WTC11 (cell line): Measurements from ENCODE around the gene WDFY3. TPM values are rescaled to one million over a fixed set of nuclear protein-coding genes. Genes with fewer than 3 reads are reported as not detected.

Source experiments
- ATAC-seq: fragments of 200-7000 bp; cut with Tn5 transposase; 2 replicates; pipeline ENCODE4 v1.10.0; 2021; ENCODE audit warnings: mild to moderate bottlenecking, moderate library complexity
- CTCF ChIA-PET: fragments of 300-600 bp; sonication (Branson Sonifier 250); formaldehyde crosslinking; loops from one replicate; lab custom pipeline; 2021; ENCODE audit warnings: antibody characterized with exemption; lab: Charles Lee
- POLR2A ChIA-PET: fragments of 350-600 bp; sonication (Branson Sonifier 250); formaldehyde crosslinking; loops from one replicate; lab custom pipeline; 2021; ENCODE audit warnings: antibody characterized with exemption; lab: Charles Lee
- DNase-seq: peaks from one replicate; pipeline ENCODE4 v3.0.0; 2021; ENCODE audit warnings: low spot score
- H3K27ac Mint-ChIP-seq: 2 replicates; pipeline ENCODE4 v1.8.0; 2021; ENCODE audit warnings: mixed read lengths
- H3K27me3 Mint-ChIP-seq: 2 replicates; pipeline ENCODE4 v1.8.0; 2021; ENCODE audit warnings: low read depth, mild to moderate bottlenecking, moderate library complexity, mixed read lengths
- H3K36me3 Mint-ChIP-seq: 2 replicates; pipeline ENCODE4 v1.8.0; 2021; ENCODE audit warnings: mixed read lengths
- H3K4me1 Mint-ChIP-seq: 2 replicates; pipeline ENCODE4 v1.8.0; 2022; ENCODE audit warnings: mixed read lengths
- H3K4me3 Mint-ChIP-seq: 2 replicates; pipeline ENCODE4 v1.8.0; 2021; ENCODE audit warnings: mild to moderate bottlenecking, moderate library complexity, mixed read lengths
- H3K9me3 Mint-ChIP-seq: 2 replicates; pipeline ENCODE4 v1.8.0; 2021; ENCODE audit warnings: mixed read lengths
- IRF2 ChIP-seq: sonication (generic); formaldehyde crosslinking; IDR thresholded peaks from 2 replicates; pipeline ENCODE4 v1.8.0; 2022; ENCODE audit warnings: low read depth, missing genetic modification reagents, borderline replicate concordance
- JAZF1 ChIP-seq: fragments of 250-450 bp; sonication (Bioruptor Pico); IDR thresholded peaks from 2 replicates; pipeline ENCODE4 v1.9.0; 2021; ENCODE audit warnings: moderate library complexity, mild to moderate bottlenecking, inconsistent platforms
- KAT7 ChIP-seq: sonication (generic); formaldehyde crosslinking; IDR thresholded peaks from 2 replicates; pipeline ENCODE4 v1.8.1; 2023; ENCODE audit warnings: missing genetic modification reagents, mild to moderate bottlenecking, borderline replicate concordance
- NR1H2 ChIP-seq: sonication (generic); formaldehyde crosslinking; IDR thresholded peaks from 2 replicates; pipeline ENCODE4 v1.9.0; 2021; ENCODE audit warnings: mild to moderate bottlenecking, moderate library complexity, missing genetic modification reagents
- NR2C2 ChIP-seq: sonication (generic); formaldehyde crosslinking; IDR thresholded peaks from 2 replicates; pipeline ENCODE4 v1.8.0; 2022; ENCODE audit warnings: mild to moderate bottlenecking, missing genetic modification reagents
- RORB ChIP-seq: fragments of 250-450 bp; sonication (Bioruptor Pico); IDR thresholded peaks from 2 replicates; pipeline ENCODE4 v1.9.0; 2021; ENCODE audit warnings: mild to moderate bottlenecking
- SMAD4 ChIP-seq: sonication (generic); formaldehyde crosslinking; IDR thresholded peaks from 2 replicates; pipeline ENCODE4 v1.8.0; 2022; ENCODE audit warnings: mild to moderate bottlenecking, missing genetic modification reagents
- TEAD1 ChIP-seq: sonication (generic); formaldehyde crosslinking; IDR thresholded peaks from 2 replicates; pipeline ENCODE4 v1.8.0; 2022; ENCODE audit warnings: mild to moderate bottlenecking, missing genetic modification reagents
- TP53 ChIP-seq: sonication (generic); formaldehyde crosslinking; IDR thresholded peaks from 2 replicates; pipeline ENCODE4 v1.8.1; 2023; ENCODE audit warnings: mild to moderate bottlenecking, missing genetic modification reagents
- ZBTB21 ChIP-seq: sonication (generic); formaldehyde crosslinking; IDR thresholded peaks from 2 replicates; pipeline ENCODE4 v1.8.1; 2023; ENCODE audit warnings: mild to moderate bottlenecking, missing genetic modification reagents, borderline replicate concordance
- ZNF121 ChIP-seq: sonication (generic); formaldehyde crosslinking; IDR thresholded peaks from 2 replicates; pipeline ENCODE4 v1.8.0; 2023; ENCODE audit warnings: missing genetic modification reagents
- ZNF263 ChIP-seq: sonication (generic); formaldehyde crosslinking; IDR thresholded peaks from 2 replicates; pipeline ENCODE4 v1.8.1; 2022; ENCODE audit warnings: low read depth, mild to moderate bottlenecking, moderate library complexity, missing genetic modification reagents
- ZNF396 ChIP-seq: fragments of 250-450 bp; sonication (Bioruptor Pico); IDR thresholded peaks from 2 replicates; pipeline ENCODE4 v1.8.0; 2021; ENCODE audit warnings: mild to moderate bottlenecking, moderate library complexity, borderline replicate concordance
- ZNF671 ChIP-seq: fragments of 250-450 bp; sonication (Bioruptor Pico); IDR thresholded peaks from 2 replicates; pipeline ENCODE4 v1.8.0; 2021; ENCODE audit warnings: mild to moderate bottlenecking
- total RNA-seq: library from RNA; stranded (reverse); gene quantifications from 3 replicates; pipeline ENCODE4 v1.2.3, GENCODE V29; 2021
- TF ChIP-seq, protein P1 (sequence below): fragments of 250-450 bp; sonication (Bioruptor Pico); IDR thresholded peaks from 2 replicates; pipeline ENCODE4 v2.1.2; 2022; ENCODE audit warnings: mild to moderate bottlenecking, moderate library complexity
- TF ChIP-seq, protein P2 (sequence below): sonication (generic); formaldehyde crosslinking; IDR thresholded peaks from 2 replicates; pipeline ENCODE4 v1.8.0; 2022; ENCODE audit warnings: mild to moderate bottlenecking, missing genetic modification reagents
- TF ChIP-seq, protein P3 (sequence below): sonication (generic); formaldehyde crosslinking; IDR thresholded peaks from 2 replicates; pipeline ENCODE4 v1.8.1; 2023; ENCODE audit warnings: mild to moderate bottlenecking, missing genetic modification reagents, moderate library complexity
- TF ChIP-seq, protein P4 (sequence below): sonication (generic); formaldehyde crosslinking; IDR thresholded peaks from 2 replicates; pipeline ENCODE4 v1.8.1; 2023; ENCODE audit warnings: mild to moderate bottlenecking, moderate library complexity, missing genetic modification reagents
- TF ChIP-seq, protein P5 (sequence below): sonication (generic); formaldehyde crosslinking; IDR thresholded peaks from 2 replicates; pipeline ENCODE4 v1.8.1; 2023; ENCODE audit warnings: mild to moderate bottlenecking, missing genetic modification reagents, borderline replicate concordance
- TF ChIP-seq, protein P6 (sequence below): fragments of 250-450 bp; sonication (Bioruptor Pico); conservative IDR thresholded peaks from 2 replicates; pipeline ENCODE4 v1.9.0; 2021; ENCODE audit warnings: mild to moderate bottlenecking

WDFY3 gene
- total RNA-seq, 1 experiment from 2014 or later = 77.2 TPM

DNA sequence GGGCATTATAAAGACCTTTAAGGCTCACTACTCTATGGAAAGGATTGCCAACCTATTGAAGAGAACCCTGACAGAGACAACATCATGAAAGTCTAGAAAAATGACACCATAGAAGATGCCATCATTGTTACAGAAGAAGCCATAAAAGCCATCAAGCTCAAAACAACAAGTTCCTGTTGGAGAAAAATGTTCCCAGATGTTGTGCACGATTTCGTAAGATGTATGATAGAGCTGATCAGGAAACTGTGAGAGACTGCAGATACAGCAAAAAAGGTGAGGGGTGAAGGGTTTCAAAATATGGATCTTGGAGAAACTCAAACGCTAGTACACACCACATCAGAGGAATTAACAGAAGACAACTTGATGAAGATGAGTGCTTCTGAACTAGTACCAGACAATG, 53.3 kb downstream of the WDFY3 start:
- peaks cover 17% of the 10 kb centered on the region for H3K9me3 Mint-ChIP-seq
- no peak overlapping the region; the same call in 1 of the 2 replicates for H3K27ac Mint-ChIP-seq
- no peaks in the 10 kb centered on the region for H3K27me3 Mint-ChIP-seq
- POLR2A ChIA-PET = no interaction called here
- CTCF ChIA-PET = no interaction called here
- no peak for ATAC-seq
- H3K36me3 Mint-ChIP-seq = peaks cover 28% of the 10 kb centered on the region
- no peak overlapping the region for H3K4me3 Mint-ChIP-seq
- DNase-seq = no peak
- TF ChIP-seq ZNF671 (CRISPR knock-in tag) (no peak), TP53 (no peak), NR1H2 (CRISPR knock-in tag) (no peak), ZNF396 (CRISPR knock-in tag) (no peak), IRF2 (CRISPR knock-in tag) (no peak), ZNF263 (CRISPR knock-in tag) (no peak), NR2C2 (CRISPR knock-in tag) (no peak)
- TF ChIP-seq, protein P1, sequence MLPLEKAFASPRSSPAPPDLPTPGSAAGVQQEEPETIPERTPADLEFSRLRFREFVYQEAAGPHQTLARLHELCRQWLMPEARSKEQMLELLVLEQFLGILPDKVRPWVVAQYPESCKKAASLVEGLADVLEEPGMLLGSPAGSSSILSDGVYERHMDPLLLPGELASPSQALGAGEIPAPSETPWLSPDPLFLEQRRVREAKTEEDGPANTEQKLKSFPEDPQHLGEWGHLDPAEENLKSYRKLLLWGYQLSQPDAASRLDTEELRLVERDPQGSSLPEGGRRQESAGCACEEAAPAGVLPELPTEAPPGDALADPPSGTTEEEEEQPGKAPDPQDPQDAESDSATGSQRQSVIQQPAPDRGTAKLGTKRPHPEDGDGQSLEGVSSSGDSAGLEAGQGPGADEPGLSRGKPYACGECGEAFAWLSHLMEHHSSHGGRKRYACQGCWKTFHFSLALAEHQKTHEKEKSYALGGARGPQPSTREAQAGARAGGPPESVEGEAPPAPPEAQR = no peak
- TF ChIP-seq, protein P2, sequence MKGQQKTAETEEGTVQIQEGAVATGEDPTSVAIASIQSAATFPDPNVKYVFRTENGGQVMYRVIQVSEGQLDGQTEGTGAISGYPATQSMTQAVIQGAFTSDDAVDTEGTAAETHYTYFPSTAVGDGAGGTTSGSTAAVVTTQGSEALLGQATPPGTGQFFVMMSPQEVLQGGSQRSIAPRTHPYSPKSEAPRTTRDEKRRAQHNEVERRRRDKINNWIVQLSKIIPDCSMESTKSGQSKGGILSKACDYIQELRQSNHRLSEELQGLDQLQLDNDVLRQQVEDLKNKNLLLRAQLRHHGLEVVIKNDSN (CRISPR knock-in tag) = no peak
- TF ChIP-seq, protein P3, sequence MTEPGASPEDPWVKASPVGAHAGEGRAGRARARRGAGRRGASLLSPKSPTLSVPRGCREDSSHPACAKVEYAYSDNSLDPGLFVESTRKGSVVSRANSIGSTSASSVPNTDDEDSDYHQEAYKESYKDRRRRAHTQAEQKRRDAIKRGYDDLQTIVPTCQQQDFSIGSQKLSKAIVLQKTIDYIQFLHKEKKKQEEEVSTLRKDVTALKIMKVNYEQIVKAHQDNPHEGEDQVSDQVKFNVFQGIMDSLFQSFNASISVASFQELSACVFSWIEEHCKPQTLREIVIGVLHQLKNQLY (CRISPR knock-in tag) = no peak
- TF ChIP-seq, protein P4, sequence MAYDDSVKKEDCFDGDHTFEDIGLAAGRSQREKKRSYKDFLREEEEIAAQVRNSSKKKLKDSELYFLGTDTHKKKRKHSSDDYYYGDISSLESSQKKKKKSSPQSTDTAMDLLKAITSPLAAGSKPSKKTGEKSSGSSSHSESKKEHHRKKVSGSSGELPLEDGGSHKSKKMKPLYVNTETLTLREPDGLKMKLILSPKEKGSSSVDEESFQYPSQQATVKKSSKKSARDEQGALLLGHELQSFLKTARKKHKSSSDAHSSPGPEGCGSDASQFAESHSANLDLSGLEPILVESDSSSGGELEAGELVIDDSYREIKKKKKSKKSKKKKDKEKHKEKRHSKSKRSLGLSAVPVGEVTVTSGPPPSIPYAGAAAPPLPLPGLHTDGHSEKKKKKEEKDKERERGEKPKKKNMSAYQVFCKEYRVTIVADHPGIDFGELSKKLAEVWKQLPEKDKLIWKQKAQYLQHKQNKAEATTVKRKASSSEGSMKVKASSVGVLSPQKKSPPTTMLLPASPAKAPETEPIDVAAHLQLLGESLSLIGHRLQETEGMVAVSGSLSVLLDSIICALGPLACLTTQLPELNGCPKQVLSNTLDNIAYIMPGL (CRISPR knock-in tag) = no peak
- TF ChIP-seq, protein P5, sequence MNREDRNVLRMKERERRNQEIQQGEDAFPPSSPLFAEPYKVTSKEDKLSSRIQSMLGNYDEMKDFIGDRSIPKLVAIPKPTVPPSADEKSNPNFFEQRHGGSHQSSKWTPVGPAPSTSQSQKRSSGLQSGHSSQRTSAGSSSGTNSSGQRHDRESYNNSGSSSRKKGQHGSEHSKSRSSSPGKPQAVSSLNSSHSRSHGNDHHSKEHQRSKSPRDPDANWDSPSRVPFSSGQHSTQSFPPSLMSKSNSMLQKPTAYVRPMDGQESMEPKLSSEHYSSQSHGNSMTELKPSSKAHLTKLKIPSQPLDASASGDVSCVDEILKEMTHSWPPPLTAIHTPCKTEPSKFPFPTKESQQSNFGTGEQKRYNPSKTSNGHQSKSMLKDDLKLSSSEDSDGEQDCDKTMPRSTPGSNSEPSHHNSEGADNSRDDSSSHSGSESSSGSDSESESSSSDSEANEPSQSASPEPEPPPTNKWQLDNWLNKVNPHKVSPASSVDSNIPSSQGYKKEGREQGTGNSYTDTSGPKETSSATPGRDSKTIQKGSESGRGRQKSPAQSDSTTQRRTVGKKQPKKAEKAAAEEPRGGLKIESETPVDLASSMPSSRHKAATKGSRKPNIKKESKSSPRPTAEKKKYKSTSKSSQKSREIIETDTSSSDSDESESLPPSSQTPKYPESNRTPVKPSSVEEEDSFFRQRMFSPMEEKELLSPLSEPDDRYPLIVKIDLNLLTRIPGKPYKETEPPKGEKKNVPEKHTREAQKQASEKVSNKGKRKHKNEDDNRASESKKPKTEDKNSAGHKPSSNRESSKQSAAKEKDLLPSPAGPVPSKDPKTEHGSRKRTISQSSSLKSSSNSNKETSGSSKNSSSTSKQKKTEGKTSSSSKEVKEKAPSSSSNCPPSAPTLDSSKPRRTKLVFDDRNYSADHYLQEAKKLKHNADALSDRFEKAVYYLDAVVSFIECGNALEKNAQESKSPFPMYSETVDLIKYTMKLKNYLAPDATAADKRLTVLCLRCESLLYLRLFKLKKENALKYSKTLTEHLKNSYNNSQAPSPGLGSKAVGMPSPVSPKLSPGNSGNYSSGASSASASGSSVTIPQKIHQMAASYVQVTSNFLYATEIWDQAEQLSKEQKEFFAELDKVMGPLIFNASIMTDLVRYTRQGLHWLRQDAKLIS (CRISPR knock-in tag) = no peak
- H3K4me1 Mint-ChIP-seq = peaks cover 39% of the 10 kb centered on the region

DNA sequence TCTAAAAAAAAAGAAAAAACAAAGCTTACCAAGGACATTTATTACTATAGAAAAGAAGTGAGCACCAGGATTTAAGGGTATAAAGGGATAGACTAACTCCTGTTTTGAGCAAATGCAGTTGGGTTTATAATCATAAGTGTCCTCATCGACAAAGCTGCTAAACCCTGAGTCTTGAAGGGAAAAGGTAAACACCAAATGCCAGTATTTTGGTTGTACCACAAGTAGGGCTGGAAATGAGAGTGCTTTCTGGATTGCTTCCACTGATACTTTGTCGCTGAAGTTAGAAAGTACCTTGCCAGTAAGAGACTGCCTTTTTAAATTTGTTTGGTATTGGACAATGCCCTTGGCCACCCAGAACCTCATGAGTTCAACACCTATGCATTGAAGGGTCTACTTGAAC, 53.7 kb downstream of the WDFY3 start:
- ATAC-seq = no peak
- no peak for TF ChIP-seq RORB (CRISPR knock-in tag)
- no peak for TF ChIP-seq SMAD4 (CRISPR knock-in tag)
- no peak for TF ChIP-seq KAT7 (CRISPR knock-in tag)
- TF ChIP-seq JAZF1 = no peak
- TF ChIP-seq ZBTB21 = no peak
- TF ChIP-seq, protein P6, sequence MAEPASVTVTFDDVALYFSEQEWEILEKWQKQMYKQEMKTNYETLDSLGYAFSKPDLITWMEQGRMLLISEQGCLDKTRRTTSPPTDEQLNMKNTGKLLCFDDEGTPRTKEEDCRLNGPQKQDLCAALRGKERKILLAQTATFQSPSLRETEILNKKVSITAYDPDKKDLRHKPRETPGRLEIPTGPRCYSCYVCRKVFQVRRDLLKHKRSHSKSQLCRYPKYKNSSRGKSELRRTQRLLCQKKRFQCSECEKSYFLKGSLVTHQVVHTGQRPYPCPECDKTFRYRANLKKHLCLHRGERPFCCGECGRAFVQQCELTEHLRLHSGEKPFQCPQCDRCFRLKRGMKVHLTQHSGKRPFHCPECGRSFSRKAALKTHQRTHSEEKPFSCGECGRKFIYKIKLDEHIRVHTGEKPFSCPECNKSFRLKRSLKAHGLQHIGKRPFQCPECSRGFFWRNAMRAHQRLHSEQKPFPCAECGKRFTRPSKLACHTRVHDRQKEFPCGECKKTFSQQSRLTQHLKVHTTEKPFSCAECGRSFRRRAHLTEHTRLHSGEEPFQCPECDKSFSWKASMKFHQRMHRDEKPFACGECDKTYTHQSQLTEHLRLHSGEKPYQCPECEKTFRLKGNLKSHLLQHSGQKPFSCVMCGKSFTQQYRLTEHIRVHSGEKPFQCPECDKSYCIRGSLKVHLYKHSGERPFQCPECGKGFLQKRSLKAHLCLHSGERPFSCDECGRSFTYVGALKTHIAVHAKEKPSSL (CRISPR knock-in tag) = no peak
- TF ChIP-seq ZNF396 (CRISPR knock-in tag) = no peak
- TF ChIP-seq TP53 = no peak
- no peak for TF ChIP-seq TEAD1
- TF ChIP-seq IRF2 (CRISPR knock-in tag) = no peak
- no peak for TF ChIP-seq ZNF121 (CRISPR knock-in tag)
- POLR2A ChIA-PET = no interaction called here
- no peak for DNase-seq
- peaks cover 39% of the 10 kb centered on the region for H3K4me1 Mint-ChIP-seq
- H3K27me3 Mint-ChIP-seq = no peaks in the 10 kb centered on the region
- peaks cover 17% of the 10 kb centered on the region for H3K9me3 Mint-ChIP-seq
- no peak overlapping the region for H3K27ac Mint-ChIP-seq
- CTCF ChIA-PET = no interaction called here
- peaks cover 28% of the 10 kb centered on the region for H3K36me3 Mint-ChIP-seq
- H3K4me3 Mint-ChIP-seq = no peak overlapping the region
